HG03565 (cell line): ENCODE data around the gene XRRA1.
"Not testable (repeated sequence)": the region's sequence is repeated elsewhere in the genome, so short reads cannot be mapped to it uniquely, and the experiment has no call there.

Experiments used
- ATAC-seq: cut with Tn5 transposase; IDR thresholded peaks from one replicate; pipeline ENCODE4 v1.9.1; 2021; ENCODE audit warnings: mild to moderate bottlenecking, moderate library complexity; ENCODE audit not compliant: unreplicated experiment

XRRA1 gene

GRCh38 chr11:74839446-74839845, 109.4 kb downstream of the XRRA1 start:
- ATAC-seq, result no peak

- no peak for ATAC-seq
Measured at GRCh38 chr11:74838188-74838587, 110.7 kb downstream of the XRRA1 start.

DNA sequence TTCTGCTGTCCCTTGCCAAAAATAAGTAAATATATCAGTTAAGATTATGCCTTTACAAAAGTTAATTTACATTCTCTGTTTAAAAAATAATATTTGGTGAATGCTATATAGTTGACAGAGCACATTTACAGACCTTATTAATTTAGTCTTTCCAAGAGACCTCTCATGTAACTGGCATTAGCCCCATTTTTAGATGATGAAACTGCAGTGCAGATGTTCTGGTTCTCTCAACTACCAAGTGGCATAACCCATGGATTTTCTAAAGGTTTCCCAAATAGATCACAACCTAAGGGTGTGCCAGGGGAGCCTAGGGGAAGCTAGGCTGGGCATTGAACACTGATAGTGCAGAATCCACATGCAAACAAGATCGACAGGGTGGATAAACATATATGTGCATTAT, 111.7 kb downstream of the XRRA1 start:
- ATAC-seq, result no peak

- no peak for ATAC-seq
Measured at GRCh38 chr11:74826901-74827300, 122.0 kb downstream of the XRRA1 start.

- ATAC-seq, result not testable (repeated sequence)
Measured at GRCh38 chr11:74825596-74825995, 123.3 kb downstream of the XRRA1 start.

DNA sequence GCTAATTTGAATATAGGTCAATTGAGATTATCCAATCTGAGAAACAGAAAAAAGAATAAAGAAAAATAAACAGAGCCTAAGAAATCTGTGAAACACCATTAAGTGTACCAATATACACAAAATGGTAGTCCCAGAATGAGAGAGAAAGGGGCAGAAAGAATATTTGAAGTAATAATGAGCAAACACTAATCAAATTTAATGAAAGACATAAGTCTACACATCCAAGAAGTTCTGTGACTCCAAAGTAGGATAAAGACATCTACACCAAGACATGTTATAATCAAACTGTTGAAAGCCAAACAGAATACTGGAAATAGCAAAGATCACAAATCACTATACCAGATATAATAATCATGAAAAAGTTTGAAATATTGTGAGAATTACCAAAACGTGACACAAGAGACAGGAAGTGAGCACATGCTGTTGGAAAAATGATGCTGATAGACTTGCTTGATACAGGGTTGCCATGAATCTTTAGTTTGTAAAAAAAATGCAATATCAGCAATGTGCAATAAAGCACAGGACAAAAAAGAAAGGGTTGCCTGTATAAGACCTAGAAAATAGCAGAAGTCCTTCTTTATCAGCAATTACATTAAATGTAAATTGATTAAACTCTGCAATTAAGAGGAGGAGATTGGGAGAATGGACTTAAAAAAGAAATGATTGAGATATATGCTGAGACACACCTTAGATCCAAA, 124.5 kb downstream of the XRRA1 start:
- ATAC-seq, result no peak

DNA sequence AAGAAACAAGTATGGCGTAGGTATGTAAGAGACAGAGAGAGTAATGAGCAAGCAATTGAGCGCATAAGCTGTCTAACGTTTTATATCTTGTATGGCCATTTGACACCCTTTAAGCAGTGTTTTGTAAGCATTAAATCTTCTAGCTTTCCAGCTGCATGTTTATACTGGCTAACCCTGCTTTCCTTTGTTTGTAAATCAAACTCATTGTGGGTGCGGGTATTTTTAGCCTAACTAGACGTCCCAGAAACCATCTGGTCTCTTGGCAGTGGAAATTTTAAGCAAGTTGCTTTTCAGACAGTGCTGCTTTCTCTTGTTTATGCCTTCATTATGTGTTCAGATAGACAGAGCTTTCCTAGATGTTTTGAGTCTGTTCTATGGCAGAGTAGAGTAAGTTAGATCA, 126.7 kb downstream of the XRRA1 start:
- no peak for ATAC-seq

- no peak for ATAC-seq
Measured at GRCh38 chr11:74820763-74821162, 128.1 kb downstream of the XRRA1 start.

DNA sequence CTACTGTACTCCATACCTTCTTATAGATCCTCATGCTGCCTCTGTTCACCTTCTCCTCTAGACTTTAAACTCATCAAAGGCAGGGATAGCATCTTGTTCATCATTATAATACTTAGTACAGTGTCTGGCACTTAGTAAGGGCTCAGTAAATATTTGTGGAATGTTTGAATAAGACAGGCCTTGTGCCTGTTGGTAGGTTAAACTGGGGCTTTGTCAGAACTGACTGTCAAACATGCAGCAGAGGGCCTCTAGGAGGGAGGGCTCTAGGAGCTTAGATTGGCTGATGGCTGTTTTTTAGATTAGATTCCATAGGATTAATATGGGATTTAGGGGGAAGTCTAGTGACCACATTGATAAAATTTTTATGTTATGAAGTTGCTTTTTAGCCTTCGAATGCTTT, 129.5 kb downstream of the XRRA1 start:
- no peak for ATAC-seq

- ATAC-seq, result no peak
Measured at GRCh38 chr11:74818283-74818946, 130.5 kb downstream of the XRRA1 start.

GRCh38 chr11:74816664-74817063, 132.2 kb downstream of the XRRA1 start:
- no peak for ATAC-seq

DNA sequence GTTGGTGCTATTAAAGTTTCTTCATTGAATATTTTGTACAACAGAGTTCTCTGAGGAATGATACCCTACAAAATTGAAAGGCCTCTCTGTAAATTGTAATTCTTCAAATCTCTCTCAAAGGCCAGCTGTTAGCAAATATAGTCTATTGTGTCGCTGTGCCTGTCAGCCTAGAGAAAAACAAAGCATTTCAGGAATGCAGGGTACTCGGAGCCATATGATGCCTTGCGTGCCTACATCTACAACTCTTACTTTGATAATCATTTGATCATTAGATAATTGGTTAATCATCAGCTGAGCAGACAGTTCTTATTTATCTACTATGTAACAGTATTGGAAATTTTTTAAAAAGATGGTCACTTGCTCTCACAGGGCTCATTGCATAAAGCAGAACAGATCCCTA, 132.9 kb downstream of the XRRA1 start:
- ATAC-seq, result no peak

GRCh38 chr11:74809801-74810200, 139.1 kb downstream of the XRRA1 start:
- no peak for ATAC-seq

DNA sequence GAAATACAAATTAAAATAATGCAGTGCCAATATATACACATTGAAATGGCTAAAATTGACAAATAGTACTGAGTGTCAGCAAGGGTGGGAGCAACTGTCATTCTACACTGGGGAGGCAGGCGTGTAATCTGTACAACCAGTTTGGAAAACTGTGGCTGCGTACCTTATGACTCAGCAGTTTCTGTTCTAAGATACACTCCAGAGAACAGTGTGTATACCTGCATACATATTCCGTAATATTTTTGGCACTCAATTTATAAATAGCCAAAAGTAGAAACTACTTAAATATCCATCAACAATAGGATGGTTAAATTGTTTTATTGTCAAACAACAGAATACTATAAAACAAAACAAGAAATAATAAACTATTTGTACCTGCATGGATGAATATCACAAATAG, 142.6 kb downstream of the XRRA1 start:
- ATAC-seq, result no peak

GRCh38 chr11:74791333-74792100, 157.4 kb downstream of the XRRA1 start:
- ATAC-seq, result no peak
